HK-2 (cell line): ENCODE data around the gene RGS19.
"Not testable (repeated sequence)": the region's sequence is repeated elsewhere in the genome, so short reads cannot be mapped to it uniquely, and the experiment has no call there.

Experiments used
- DNase-seq: peaks from one replicate; pipeline ENCODE4 v3.0.0-alpha.2; 2018; ENCODE audit not compliant: unreplicated experiment

RGS19 gene

DNA sequence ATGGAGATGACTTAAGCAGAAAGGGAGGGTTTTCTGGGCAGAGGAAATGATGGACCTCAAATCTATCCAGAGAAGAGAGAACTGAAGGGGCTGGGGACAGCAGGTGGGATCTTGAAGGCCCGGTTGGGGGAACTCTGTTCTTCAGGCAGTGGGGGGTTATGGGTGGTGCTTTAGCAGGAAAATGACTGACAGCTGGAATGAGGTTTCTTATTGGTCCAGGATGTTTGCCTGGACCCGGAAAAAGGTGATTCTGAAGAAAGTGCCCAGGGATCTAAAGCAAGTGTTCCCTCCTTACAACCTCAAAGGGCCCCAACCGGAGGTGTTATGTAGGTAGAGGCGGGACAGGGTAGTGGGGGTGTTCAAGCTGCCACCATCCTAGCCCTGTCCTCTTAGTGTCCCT is 16.1 kb upstream of the RGS19 start:
- DNase-seq: no peak

DNA sequence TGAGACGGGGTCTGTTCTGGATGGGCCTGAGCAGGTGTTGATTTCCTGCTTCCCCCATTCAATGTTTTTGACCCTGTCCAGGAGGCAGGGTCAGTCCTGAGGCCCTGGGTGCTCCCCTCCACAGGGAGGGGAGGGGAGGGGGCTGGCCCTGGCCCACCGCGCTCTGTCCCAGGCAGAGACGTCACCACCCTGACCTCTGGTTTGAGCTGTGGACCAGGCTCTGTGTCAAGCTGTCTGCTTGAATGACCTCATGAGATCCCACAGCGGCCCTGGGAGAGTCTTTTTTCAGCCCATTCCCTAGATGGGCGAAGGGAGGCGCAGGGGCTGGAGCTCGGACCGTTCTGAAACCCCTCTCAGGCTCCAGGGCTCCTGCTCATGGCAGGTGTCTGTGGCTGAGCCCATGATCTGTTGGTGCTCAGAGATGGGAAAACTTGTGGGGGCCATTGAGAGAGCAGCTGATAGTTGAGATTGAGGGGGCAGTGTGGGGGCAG is 13.7 kb upstream of the RGS19 start:
- DNase-seq: no peak

DNA sequence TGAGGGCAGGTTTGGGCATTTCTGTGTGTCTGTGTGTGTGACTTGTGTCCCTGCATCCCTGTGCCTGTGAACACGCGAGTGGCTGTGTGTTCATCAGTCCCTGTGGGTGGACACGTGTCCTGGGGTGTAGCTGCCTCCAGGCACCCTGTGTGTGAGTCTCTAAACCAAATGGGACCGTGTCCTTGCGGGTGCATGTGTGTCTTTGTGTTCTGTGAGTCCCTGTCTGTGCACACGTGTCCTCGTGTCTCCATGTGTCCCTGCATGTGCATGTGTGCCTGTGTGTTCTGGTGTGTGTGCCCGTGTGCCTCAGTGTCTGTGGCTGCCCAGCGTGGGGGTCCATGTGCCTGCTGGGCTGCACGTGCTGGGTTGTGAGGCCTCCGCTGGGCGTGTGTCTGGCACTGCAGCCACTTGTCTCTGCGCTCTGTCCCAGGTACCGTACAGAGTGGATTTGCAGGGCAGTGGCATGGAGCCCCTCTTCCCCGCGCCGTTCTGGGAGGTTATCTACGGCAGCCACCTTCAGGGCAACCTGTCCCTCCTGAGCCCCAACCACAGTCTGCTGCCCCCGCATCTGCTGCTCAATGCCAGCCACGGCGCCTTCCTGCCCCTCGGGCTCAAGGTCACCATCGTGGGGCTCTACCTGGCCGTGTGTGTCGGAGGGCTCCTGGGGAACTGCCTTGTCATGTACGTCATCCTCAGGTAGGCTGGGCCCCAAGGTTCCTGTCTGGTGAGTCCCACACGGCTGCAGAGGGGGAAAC is 13.1 kb upstream of the RGS19 start:
- DNase-seq: no peak

GRCh38 chr20:64091770-64092169 is 12.5 kb upstream of the RGS19 start:
- DNase-seq: no peak

DNA sequence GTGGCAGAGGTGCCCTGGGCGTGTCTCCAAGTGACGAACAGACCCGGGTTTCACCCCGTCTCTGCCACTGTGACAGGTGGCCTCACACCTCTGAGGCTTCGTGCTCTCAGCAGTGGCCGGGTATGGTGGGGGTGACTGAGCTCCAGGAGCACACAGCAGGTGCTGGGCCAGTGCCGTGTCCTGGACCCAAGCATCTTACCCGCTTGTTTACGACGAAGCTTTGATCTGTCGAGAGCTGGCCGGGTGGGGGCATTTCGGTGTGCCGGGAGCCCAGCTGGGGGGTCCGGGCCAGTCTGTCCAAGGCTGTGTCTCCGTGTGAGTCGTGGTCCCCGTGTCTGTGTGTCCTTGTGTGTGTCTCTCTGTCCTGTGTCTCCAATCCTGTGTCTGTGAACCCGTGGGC is 12.0 kb upstream of the RGS19 start:
- no peak for DNase-seq

- no peak for DNase-seq
Observed at GRCh38 chr20:64090165-64090564, 10.8 kb upstream of the RGS19 start.

DNA sequence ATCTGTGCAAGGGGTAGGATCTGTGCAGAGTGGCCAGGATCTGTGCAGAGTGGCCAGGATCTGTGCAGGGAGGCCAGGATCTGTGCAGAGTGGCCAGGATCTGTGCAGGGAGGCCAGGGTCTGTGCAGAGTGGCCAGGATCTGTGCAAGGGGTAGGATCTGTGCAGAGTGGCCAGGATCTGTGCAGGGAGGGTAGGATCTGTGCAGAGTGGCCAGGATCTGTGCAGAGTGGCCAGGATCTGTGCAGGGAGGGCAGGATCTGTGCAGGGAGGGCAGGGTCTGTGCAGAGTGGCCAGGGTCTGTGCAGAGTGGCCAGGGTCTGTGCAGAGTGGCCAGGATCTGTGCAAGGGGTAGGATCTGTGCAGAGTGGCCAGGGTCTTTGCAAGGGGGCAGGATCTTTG is 9.3 kb upstream of the RGS19 start:
- not testable (repeated sequence) for DNase-seq

GRCh38 chr20:64087226-64087825 is 8.0 kb upstream of the RGS19 start:
- not testable (repeated sequence) for DNase-seq

DNA sequence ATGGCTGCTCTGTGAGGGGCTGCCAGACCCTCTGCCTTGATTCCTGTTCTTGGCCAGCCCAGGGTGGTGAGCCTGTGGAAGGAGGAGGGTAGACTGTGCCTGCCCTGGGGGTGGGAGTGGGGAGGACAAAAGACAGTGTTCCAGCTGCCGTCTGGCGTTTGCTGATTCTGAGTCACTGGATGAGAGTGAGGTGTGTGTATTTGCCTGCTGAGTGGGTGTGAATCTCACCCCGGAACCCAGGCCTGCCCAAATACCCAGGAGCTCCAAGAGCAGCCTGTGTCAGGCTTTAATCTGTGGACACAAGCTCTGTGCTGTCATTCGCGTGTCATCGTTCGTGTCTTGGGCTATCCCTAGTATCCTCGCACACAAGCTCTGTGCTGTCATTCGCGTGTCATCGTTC is 7.5 kb upstream of the RGS19 start:
- no peak for DNase-seq

DNA sequence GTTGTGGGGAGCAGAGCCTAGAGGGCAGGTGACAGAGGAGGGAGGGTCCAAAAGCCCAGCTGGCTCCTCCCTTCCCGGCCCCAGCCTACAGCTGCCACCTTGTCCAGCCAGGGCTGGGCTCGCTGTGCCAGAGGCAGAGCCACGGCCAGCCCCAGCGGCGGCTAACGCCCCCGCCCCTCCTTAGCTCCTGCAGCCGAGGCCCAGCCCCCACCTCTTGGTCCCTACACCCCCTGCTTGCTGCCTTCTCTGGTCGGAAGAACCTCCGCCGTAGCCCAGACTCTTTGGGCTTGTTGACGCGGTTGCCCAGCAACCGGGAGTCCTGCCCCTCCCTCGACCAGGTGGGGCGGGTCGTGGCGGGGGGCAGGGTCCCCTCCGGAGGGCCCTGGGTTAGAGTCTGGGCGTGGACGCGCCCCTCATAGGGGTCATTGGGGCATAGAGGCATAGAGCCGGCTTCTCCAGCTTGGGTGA is 5.4 kb upstream of the RGS19 start:
- DNase-seq: no peak

DNA sequence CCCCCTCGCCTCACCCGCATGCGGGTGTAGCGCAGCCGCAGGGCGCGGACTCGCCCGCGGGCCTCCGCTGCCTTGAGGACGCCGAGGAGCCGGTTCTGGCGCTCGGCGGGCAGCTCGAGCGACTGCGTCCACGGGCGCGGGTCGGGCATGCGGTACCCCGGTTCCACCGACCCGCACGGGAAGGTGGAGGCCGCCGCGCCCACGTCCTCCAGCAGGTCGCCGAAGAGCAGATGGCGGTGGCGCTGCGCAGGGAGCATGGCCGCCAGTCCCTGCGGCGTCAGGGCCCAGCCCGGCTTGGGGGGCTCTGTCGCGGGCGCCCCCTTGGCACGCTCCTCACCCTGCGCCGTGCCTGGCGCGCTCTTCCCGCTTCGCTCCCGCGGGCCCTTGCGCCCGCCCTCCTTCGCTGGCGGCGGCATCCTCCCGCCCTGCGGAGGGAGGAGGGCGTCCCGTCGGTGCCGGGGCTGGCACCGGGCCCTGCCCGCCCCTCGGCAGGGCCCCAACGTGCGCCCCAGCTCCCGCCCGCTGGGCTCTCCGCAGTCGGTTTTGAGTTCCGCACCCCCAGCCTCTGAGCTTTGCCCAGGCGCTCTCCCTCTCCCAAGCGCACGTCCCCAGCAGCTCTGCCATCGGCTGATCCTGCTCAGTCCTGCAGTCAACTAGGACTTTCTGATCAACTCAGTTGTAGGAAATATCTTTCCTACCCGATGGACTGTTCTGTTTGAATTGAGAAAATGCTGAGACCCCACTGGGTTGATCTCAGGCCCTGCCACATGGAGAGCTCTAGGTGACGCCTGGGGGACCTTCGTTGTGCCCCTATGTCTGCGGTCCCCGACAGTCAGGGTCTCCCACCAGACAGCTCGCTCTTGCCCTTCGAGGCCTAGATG is 4.7 kb upstream of the RGS19 start, which contains the start of gene LKAAEAR1:
Gene LKAAEAR1 (minus strand): TSS at position 595 of the 881 bp plus-strand sequence. CDS start 179 bp downstream, at position 416.
- no peak for DNase-seq

DNA sequence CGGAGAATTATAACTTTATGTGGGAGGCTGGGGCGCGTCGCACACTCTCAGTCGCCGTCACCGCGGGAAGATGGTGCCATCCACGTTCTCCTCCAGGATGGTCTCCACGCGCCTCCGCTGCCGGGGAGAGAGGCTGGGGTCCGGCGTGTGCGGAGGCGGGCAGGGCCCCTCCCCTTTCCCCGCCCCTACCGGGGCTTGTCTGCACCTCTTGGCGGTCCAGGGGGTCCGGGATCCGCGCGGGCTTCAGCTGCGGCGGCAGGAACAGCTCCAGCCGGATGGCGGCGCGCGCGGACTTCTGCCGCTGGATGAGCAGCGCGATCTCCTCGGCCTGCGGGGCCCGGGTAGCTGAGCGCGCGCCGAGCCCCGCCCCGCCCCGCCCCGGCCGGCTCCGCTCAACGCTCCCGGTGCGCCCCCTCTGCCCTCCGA is 4.1 kb upstream of the RGS19 start:
- peak; percentile 81 for DNase-seq

DNA sequence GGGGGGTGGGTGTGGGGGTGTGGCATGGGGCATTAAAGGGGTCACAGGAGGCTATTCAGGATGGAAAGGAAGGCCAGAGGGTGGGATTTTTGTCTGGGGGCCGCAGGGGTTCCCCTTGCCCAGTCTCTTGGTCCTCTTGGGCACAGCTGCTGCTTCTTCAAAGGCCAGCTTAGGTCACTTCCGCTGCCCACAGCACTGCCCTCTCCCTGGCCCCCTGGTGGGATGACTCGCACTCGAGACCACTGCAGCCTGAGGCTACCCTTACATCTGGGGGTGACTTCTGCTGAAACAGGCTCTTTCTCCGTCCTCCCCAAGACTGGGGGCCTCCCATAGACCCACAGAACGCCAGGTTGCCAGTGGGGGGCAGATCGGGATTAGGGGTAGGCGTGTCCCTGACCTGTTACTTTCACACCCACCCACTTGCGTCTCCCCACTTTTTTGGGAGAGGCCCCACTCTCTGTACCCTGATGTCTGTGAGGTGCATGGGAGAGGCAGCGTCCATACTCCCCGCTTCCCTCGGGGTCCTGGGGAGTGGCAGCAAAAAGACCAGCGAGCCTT is 3.6 kb upstream of the RGS19 start:
- DNase-seq: no peak

DNA sequence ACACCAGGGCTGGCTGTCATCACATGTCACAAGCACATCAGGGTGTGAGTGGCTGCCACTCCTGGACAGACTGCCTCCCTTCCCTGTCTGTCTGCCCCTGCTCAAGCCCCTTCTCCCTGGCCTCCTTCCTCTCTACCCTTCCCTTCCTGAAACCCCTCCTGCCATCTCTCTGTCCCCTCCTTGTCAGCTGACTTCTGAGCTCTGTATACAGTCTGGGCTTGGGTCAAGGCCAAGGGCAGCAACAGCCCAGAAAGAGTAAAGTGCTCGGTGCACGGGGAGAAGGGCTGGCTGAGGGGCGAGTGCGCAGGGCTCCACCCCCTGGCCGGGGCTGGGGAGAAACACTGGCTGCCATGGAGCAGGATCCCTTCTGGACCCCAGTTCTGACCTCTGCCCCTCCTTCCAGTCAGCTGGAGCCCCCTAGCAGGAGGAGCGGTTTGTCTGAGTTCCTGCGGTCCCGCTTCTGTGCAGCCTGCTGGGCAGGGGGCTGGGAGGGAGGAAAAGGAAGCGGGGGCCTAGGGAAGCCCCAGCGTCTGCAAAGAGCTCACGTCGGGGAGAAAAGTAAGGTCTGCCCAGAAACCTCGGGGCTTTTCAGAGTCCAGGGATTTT is 2.9 kb upstream of the RGS19 start:
- DNase-seq: no peak

- no peak for DNase-seq
Observed at GRCh38 chr20:64081624-64081964, 2.3 kb upstream of the RGS19 start.

- no peak for DNase-seq
Observed at GRCh38 chr20:64080813-64081623, 1.7 kb upstream of the RGS19 start.

DNA sequence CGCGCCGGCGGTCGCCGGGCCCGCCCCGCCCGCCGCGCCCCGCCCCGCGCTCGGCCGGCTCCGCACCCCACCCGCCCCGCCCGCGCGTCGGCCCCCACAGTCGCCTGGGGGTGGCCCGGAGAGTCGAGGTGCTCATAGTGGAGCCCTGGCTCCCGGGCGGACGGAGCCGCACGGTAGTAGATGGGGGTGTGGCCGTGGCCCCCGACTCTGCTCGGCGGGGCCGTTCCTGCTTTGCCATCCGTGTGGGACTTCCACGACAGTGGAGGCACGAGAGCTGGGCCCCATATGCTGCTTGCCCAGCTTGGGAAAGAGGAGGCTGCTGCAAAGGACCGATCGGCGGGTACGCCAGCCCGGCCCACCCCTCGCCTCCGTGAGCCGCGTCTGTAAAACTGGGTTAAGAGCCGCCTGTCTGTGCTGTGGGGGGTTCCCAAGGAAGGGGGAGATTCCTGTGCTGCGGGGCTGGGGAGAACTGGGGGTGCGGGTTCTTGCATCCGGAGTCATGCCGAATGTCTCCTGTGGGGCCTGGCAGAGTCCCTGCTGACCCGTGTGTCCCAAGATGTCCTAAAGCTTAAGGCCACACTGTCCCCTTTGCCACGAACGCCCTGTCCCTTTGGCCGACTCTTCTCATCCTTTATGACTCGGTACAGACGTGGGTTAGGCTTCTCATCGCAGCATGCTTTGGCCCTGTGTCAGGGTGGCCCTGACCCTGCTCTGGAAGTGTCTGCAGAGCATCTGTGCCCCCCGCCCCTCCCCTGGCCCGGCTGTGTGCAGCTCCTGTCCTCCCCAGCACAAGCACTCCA is 895 bp upstream of the RGS19 start, which contains the start of gene OPRL1:
Gene OPRL1 (plus strand): TSS at position 70 of the 800 bp plus-strand sequence. CDS start 12,639 bp downstream, outside the sequence.
- DNase-seq: no peak

GRCh38 chr20:64078934-64079272 is 415 bp downstream of the RGS19 start:
- DNase-seq: no peak

GRCh38 chr20:64077876-64078551 is 1.3 kb downstream of the RGS19 start:
- DNase-seq: no peak
